Suprapubic skin (tissue), 4 donors: Measurements from ENCODE around the gene DDR2. TPM values are rescaled to one million over a fixed set of nuclear protein-coding genes. Genes with fewer than 3 reads are reported as not detected.

Experiments used
- DNase-seq, 2 donors: peaks; one replicate each; pipeline ENCODE4 v3.0.0-alpha.2; 2019; ENCODE audit warnings: low spot score in 2 of 2
- H3K27ac ChIP-seq: fragments of 200-600 bp; sonication (generic); one replicate; pipeline ENCODE4 v1.5.1; 2019
- H3K27me3 ChIP-seq: fragments of 200-600 bp; sonication (generic); one replicate; pipeline ENCODE4 v1.5.1; 2019
- H3K36me3 ChIP-seq: fragments of 200-600 bp; sonication (generic); one replicate; pipeline ENCODE4 v1.5.1; 2019
- H3K4me1 ChIP-seq: fragments of 200-600 bp; sonication (generic); one replicate; pipeline ENCODE4 v1.5.1; 2019
- H3K4me3 ChIP-seq: fragments of 200-600 bp; sonication (generic); one replicate; pipeline ENCODE4 v1.5.1; 2019; ENCODE audit warnings: mild to moderate bottlenecking
- H3K9me3 ChIP-seq: fragments of 200-600 bp; sonication (generic); one replicate; pipeline ENCODE4 v1.5.1; 2019
- CTCF ChIP-seq, 2 donors: fragments of 200-600 bp in 1 of 2; fragments of 450-650 bp in 1 of 2; sonication (generic) in 1 of 2; IDR thresholded peaks; one replicate each; pipeline ENCODE4 v1.5.1; 2016 to 2019; ENCODE audit warnings: antibody characterized with exemption in 2 of 2, mild to moderate bottlenecking in 1 of 2, moderate library complexity in 1 of 2
- EP300 ChIP-seq: sonication (generic); formaldehyde crosslinking; IDR thresholded peaks from one replicate; pipeline ENCODE4 v1.6.1; 2017; ENCODE audit warnings: antibody characterized with exemption
- POLR2A ChIP-seq, 2 donors: fragments of 450-650 bp; IDR thresholded peaks; one replicate each; pipeline ENCODE4 v1.6.1; 2017; ENCODE audit warnings: antibody characterized with exemption in 2 of 2, mild to moderate bottlenecking in 2 of 2, moderate library complexity in 2 of 2
- POLR2AphosphoS5 ChIP-seq, 3 donors: sonication (generic); formaldehyde crosslinking; IDR thresholded peaks; one replicate each; pipeline ENCODE4 v1.6.1; 2017; ENCODE audit warnings: antibody characterized with exemption in 3 of 3
- whole genome bisulfite sequencing: methylation state at CpG from one replicate; pipeline ENCODE4 v1.1.5; 2018; 5-methylcytosine and 5-hydroxymethylcytosine counted together
- total RNA-seq, 4 donors: library from RNA; depleted of rRNA; stranded (reverse); fragments of >200 nt; gene quantifications; one replicate each; pipeline ENCODE4 v1.1.0, GENCODE V29; 2016

The DDR2 gene
- total RNA-seq, 4 donors from 2014 or later, result 7.7 to 50.2 (median 13.8) TPM

- H3K4me3 ChIP-seq, result no peak overlapping the region
- no peaks in the 10 kb centered on the region for H3K36me3 ChIP-seq
- H3K27me3 ChIP-seq, result no peaks in the 10 kb centered on the region
- no peak for DNase-seq
- H3K4me1 ChIP-seq, result peaks cover 18% of the 10 kb centered on the region
- peak overlapping the region; percentile 30 for H3K27ac ChIP-seq
- H3K9me3 ChIP-seq, result no peaks in the 10 kb centered on the region
- TF ChIP-seq CTCF (IDR thresholded peaks at IDR 0.05), result no peak
- no peak for TF ChIP-seq POLR2A (IDR thresholded peaks at IDR 0.05)
- TF ChIP-seq POLR2AphosphoS5 (IDR thresholded peaks at IDR 0.05), result no peak
- no peak for TF ChIP-seq EP300
These were observed 99.8 kb downstream of the DDR2 start for GRCh38 chr1:162732094-162732493.

- no peak for DNase-seq
- peaks cover 18% of the 10 kb centered on the region for H3K4me1 ChIP-seq
- TF ChIP-seq CTCF (IDR thresholded peaks at IDR 0.05) (no peak), POLR2AphosphoS5 (IDR thresholded peaks at IDR 0.05) (no peak), EP300 (no peak)
- WGBS, result 42% methylated on average over 8 of the region's 8 CpGs
- H3K27me3 ChIP-seq, result no peaks in the 10 kb centered on the region
- H3K4me3 ChIP-seq, result no peak overlapping the region
- H3K27ac ChIP-seq, result peak overlapping the region; percentile 30
- H3K36me3 ChIP-seq, result no peaks in the 10 kb centered on the region
- H3K9me3 ChIP-seq, result no peaks in the 10 kb centered on the region
These were observed 100.5 kb downstream of the DDR2 start for GRCh38 chr1:162732566-162733335.

- Histone ChIP-seq H3K4me1 (peaks cover 18% of the 10 kb centered on the region), H3K27me3 (no peaks in the 10 kb centered on the region), H3K4me3 (no peak overlapping the region), H3K9me3 (no peaks in the 10 kb centered on the region), H3K36me3 (no peaks in the 10 kb centered on the region), H3K27ac (peak overlapping the region; percentile 30)
- 17% methylated on average over 1 of the region's 1 CpG for WGBS
- no peak for TF ChIP-seq CTCF (IDR thresholded peaks at IDR 0.05)
- TF ChIP-seq POLR2AphosphoS5 (IDR thresholded peaks at IDR 0.05), result no peak
- no peak for TF ChIP-seq EP300
- no peak for TF ChIP-seq POLR2A (IDR thresholded peaks at IDR 0.05)
- DNase-seq, result no peak
These were observed 101.0 kb downstream of the DDR2 start for GRCh38 chr1:162733336-162733590.

DNA sequence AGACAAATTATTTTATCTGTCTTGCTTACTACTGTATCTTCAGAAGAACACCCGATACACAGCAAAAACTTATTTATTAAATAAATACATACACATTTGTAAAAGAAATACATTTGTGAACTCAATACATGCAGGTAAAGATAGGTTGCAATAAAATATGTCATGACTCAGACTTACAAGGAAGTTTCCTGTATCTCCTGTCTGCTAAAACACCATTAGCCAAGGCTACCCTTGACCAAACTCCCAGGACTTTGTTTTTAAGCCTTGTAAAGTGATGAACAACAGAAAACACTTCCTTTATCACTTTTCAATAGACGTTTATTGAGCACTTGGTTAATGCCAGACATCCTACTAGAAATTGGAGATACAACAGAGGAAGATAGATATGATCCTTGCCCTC lies 101.8 kb downstream of the DDR2 start:
- WGBS, result 81% methylated on average over 2 of the region's 2 CpGs
- no peaks in the 10 kb centered on the region for H3K27me3 ChIP-seq
- DNase-seq, result no peak
- H3K9me3 ChIP-seq, result no peaks in the 10 kb centered on the region
- no peak overlapping the region for H3K27ac ChIP-seq
- H3K4me1 ChIP-seq, result peaks cover 18% of the 10 kb centered on the region
- H3K36me3 ChIP-seq, result no peaks in the 10 kb centered on the region
- no peak for TF ChIP-seq POLR2AphosphoS5 (IDR thresholded peaks at IDR 0.05)
- no peak for TF ChIP-seq EP300
- TF ChIP-seq POLR2A (IDR thresholded peaks at IDR 0.05), result no peak
- TF ChIP-seq CTCF (IDR thresholded peaks at IDR 0.05), result no peak
- H3K4me3 ChIP-seq, result no peak overlapping the region

DNA sequence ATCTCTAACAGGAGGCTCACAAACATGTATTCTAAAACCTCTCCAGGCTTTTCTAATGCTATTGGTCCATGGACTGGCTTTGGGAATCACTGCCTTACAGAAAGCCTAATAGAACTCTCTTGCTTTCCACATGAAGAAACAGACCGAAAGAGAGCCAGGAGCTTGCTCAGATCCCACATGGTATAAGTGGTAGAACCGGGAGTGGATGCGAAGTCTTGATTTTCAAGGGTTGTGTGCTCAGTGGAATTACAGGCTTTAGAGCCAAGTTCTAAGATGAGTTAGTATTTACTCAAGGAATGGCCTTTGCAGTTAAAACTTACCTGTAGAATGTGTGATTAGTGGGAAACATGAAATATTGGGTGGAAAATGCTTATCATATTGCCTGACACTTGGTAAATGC lies 103.9 kb downstream of the DDR2 start:
- Histone ChIP-seq H3K4me1 (peaks cover 18% of the 10 kb centered on the region), H3K27me3 (no peaks in the 10 kb centered on the region), H3K36me3 (no peaks in the 10 kb centered on the region), H3K4me3 (no peak overlapping the region), H3K9me3 (no peaks in the 10 kb centered on the region), H3K27ac (no peak overlapping the region)
- 87% methylated on average over 3 of the region's 3 CpGs for WGBS
- DNase-seq, result no peak
- no peak for TF ChIP-seq CTCF (IDR thresholded peaks at IDR 0.05)
- no peak for TF ChIP-seq POLR2A (IDR thresholded peaks at IDR 0.05)
- no peak for TF ChIP-seq POLR2AphosphoS5 (IDR thresholded peaks at IDR 0.05)
- TF ChIP-seq EP300, result no peak
